DOHH2 (cell line): ENCODE measurements around the gene KCNIP3.

Experiments
- H3F3A ChIP-seq: fragments of 200-600 bp; sonication (generic), shearing (Covaris generic); 2 replicates; pipeline ENCODE4 v1.6.0; 2016; ENCODE audit warnings: antibody characterized with exemption, mild to moderate bottlenecking; ENCODE audit not compliant: control insufficient read depth, insufficient read depth
- H3K27ac ChIP-seq: fragments of 200-600 bp; sonication (generic); 2 replicates; pipeline ENCODE4 v1.5.1; 2014; ENCODE audit warnings: low read depth, mild to moderate bottlenecking, low read length, moderate library complexity
- H3K27me3 ChIP-seq: fragments of 200-600 bp; sonication (generic); 2 replicates; pipeline ENCODE4 v1.6.1; 2014; ENCODE audit warnings: mild to moderate bottlenecking, low read length, mixed read lengths; ENCODE audit not compliant: control insufficient read depth
- H3K36me3 ChIP-seq: fragments of 200-600 bp; sonication (generic); 2 replicates; pipeline ENCODE4 v1.6.1; 2014; ENCODE audit warnings: mild to moderate bottlenecking, low read length, moderate library complexity, mixed read lengths; ENCODE audit not compliant: control insufficient read depth
- H3K4me1 ChIP-seq: fragments of 200-600 bp; sonication (generic); 2 replicates; pipeline ENCODE4 v1.6.1; 2014; ENCODE audit warnings: mild to moderate bottlenecking, low read length, mixed read lengths; ENCODE audit not compliant: control insufficient read depth
- H3K4me2 ChIP-seq: fragments of 200-600 bp; sonication (generic); 2 replicates; pipeline ENCODE4 v1.6.0; 2014; ENCODE audit warnings: mild to moderate bottlenecking, low read length, moderate library complexity
- H3K4me3 ChIP-seq: fragments of 200-600 bp; sonication (generic); 2 replicates; pipeline ENCODE4 v1.5.1; 2014; ENCODE audit warnings: mild to moderate bottlenecking, low read length, mixed read lengths
- H3K79me2 ChIP-seq: fragments of 200-600 bp; sonication (generic); 2 replicates; pipeline ENCODE4 v1.6.1; 2014; ENCODE audit warnings: mild to moderate bottlenecking, low read length, mixed read lengths; ENCODE audit not compliant: control insufficient read depth
- H3K9me2 ChIP-seq: fragments of 200-600 bp; sonication (generic); replicated peaks from 2 replicates; pipeline ENCODE4 v1.6.1; 2014; ENCODE audit warnings: mild to moderate bottlenecking, low read length, mixed read lengths; ENCODE audit not compliant: control insufficient read depth
- H3K9me3 ChIP-seq: fragments of 200-600 bp; sonication (generic); 2 replicates; pipeline ENCODE4 v1.6.1; 2014; ENCODE audit warnings: antibody characterized with exemption, low read length, mixed read lengths; ENCODE audit not compliant: control insufficient read depth, insufficient read depth
- H4K20me1 ChIP-seq: fragments of 200-600 bp; sonication (generic); 2 replicates; pipeline ENCODE4 v1.6.0; 2014; ENCODE audit warnings: low read depth, mild to moderate bottlenecking, antibody characterized with exemption, low read length, moderate library complexity; ENCODE audit not compliant: control insufficient read depth, insufficient read depth
- EZH2phosphoT487 ChIP-seq: fragments of 200-600 bp; sonication (generic); IDR thresholded peaks from 2 replicates; pipeline ENCODE4 v1.6.1; 2017; ENCODE audit warnings: borderline replicate concordance, mild to moderate bottlenecking, antibody characterized with exemption, low read length, moderate library complexity, mixed read lengths
- TF ChIP-seq, protein P1 (sequence below): fragments of 200-600 bp; sonication (generic); IDR thresholded peaks from one replicate; pipeline ENCODE4 v1.5.1; 2014; ENCODE audit warnings: antibody characterized with exemption, mild to moderate bottlenecking, low read depth, low read length; ENCODE audit not compliant: poor library complexity, severe bottlenecking

Gene KCNIP3

DNA sequence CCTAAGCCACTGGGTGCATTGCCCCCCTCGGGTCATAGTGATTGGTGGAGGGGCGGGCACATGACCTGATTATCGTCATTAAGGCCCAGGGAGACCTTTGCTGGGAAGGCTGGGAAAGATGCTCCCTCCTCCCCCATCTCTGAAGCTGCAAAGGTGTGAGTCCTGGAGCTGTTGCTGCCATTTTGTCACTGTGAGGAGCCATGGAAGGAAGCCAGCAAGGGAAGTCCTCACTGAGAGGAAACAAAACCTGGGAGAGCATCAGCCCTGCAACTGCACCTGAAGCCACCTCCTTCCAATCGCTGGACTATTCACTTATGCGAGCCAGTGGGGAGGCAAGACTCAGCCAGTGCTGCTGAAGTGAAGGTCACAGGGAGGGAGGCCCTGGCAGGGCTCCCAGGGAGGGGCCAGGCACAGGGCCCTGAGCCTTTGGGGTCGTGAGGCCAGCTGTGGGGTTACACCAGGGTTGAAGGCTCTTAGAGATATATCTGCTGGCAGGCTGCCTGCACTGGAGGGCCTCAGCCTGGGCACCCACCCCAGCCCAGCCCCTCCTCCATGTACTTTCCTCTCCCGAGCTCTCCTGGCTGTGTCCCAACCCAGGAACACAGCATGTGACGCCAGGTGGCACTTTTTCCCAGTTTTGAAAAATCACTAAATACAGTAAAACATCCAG is 94.6 kb downstream of the KCNIP3 start:
- Histone ChIP-seq H3K27me3 (no peaks in the 10 kb centered on the region), H3K4me2 (no peak overlapping the region), H4K20me1 (no peaks in the 10 kb centered on the region), H3K4me1 (no peaks in the 10 kb centered on the region), H3K27ac (no peak overlapping the region), H3K9me3 (no peaks in the 10 kb centered on the region), H3K36me3 (no peaks in the 10 kb centered on the region), H3K4me3 (no peak overlapping the region), H3K9me2 (no peaks in the 10 kb centered on the region), H3K79me2 (no peaks in the 10 kb centered on the region), H3F3A (no peaks in the 10 kb centered on the region)
- TF ChIP-seq EZH2phosphoT487, result no peak
- TF ChIP-seq, protein P1, sequence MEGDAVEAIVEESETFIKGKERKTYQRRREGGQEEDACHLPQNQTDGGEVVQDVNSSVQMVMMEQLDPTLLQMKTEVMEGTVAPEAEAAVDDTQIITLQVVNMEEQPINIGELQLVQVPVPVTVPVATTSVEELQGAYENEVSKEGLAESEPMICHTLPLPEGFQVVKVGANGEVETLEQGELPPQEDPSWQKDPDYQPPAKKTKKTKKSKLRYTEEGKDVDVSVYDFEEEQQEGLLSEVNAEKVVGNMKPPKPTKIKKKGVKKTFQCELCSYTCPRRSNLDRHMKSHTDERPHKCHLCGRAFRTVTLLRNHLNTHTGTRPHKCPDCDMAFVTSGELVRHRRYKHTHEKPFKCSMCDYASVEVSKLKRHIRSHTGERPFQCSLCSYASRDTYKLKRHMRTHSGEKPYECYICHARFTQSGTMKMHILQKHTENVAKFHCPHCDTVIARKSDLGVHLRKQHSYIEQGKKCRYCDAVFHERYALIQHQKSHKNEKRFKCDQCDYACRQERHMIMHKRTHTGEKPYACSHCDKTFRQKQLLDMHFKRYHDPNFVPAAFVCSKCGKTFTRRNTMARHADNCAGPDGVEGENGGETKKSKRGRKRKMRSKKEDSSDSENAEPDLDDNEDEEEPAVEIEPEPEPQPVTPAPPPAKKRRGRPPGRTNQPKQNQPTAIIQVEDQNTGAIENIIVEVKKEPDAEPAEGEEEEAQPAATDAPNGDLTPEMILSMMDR, result no peak

DNA sequence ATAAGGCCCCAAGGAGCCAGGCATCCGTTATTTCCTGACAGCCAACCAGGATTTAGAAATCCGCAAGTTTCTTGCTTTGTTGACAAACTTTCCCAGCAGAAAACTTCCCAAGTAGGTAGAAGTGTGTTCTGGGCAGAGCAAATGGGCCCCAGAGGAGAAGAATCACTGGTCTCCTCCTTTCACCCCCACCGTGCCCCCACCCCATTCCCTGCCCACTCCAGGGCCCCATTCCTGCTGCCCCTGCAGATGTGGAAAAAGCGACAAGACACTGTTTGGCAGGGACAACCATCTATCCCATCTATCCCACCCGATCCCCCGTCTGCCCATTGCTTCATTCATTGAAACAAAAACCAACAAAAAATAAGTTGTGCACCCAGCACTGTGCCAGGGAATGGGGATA is 95.2 kb downstream of the KCNIP3 start:
- H3K27ac ChIP-seq, result no peak overlapping the region
- H4K20me1 ChIP-seq, result no peaks in the 10 kb centered on the region
- H3K4me1 ChIP-seq, result no peaks in the 10 kb centered on the region
- no peaks in the 10 kb centered on the region for H3K9me3 ChIP-seq
- H3K4me2 ChIP-seq, result no peak overlapping the region
- no peaks in the 10 kb centered on the region for H3K36me3 ChIP-seq
- no peaks in the 10 kb centered on the region for H3K79me2 ChIP-seq
- no peaks in the 10 kb centered on the region for H3F3A ChIP-seq
- TF ChIP-seq, protein P1, result no peak
- TF ChIP-seq EZH2phosphoT487, result no peak
- no peak overlapping the region for H3K4me3 ChIP-seq
- H3K9me2 ChIP-seq, result no peaks in the 10 kb centered on the region
- H3K27me3 ChIP-seq, result no peaks in the 10 kb centered on the region

DNA sequence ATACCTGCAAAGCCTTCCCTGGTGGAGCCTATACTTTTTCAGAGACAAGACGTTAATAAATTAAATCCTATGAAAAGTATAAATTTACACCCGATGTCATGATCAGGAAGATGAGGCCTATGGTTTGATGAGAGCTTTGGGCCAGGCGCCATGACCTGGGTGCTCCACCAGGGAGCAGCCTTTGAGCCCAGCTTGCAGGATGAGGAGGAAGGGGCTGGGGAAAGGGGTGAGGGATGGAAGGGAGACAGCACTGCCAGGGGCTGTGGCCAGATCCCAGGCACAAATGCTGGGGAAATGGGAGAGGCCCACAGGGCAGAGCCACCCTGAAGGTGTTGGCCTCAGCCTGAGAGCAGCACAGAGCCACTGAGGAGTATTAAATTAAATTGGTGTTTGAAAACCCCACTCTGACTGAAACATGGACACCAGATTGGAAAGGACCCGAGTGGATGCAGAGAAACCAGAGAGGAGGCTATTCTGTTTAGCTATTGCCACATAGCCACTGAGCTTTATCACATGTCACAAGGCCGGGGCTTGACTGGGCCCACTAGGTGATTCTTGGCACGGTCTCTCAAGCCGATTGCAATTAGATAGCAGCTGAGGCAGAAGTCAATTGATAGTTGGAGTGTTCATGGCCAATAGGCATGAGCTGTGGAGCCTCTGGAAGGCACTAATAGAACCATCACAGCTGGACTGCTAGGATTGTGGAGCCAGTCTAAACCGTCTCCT is 95.7 kb downstream of the KCNIP3 start:
- H3K9me3 ChIP-seq, result no peaks in the 10 kb centered on the region
- no peaks in the 10 kb centered on the region for H3K36me3 ChIP-seq
- H4K20me1 ChIP-seq, result no peaks in the 10 kb centered on the region
- H3F3A ChIP-seq, result no peaks in the 10 kb centered on the region
- H3K4me2 ChIP-seq, result no peak overlapping the region
- no peaks in the 10 kb centered on the region for H3K27me3 ChIP-seq
- no peaks in the 10 kb centered on the region for H3K4me1 ChIP-seq
- H3K27ac ChIP-seq, result no peak overlapping the region
- no peaks in the 10 kb centered on the region for H3K9me2 ChIP-seq
- TF ChIP-seq, protein P1, result peak; percentile 26
- TF ChIP-seq EZH2phosphoT487, result no peak
- H3K4me3 ChIP-seq, result no peak overlapping the region
- no peaks in the 10 kb centered on the region for H3K79me2 ChIP-seq
